Astrocyte of the hippocampus (primary cell): Measurements from ENCODE around the gene THSD4.
"Not testable (repeated sequence)": the region's sequence is repeated elsewhere in the genome, so short reads cannot be mapped to it uniquely, and the experiment has no call there.

Source experiments
- DNase-seq: peaks from one replicate; pipeline ENCODE4 v3.0.0; 2011; ENCODE audit warnings: low read depth, low spot score

Gene THSD4

DNA sequence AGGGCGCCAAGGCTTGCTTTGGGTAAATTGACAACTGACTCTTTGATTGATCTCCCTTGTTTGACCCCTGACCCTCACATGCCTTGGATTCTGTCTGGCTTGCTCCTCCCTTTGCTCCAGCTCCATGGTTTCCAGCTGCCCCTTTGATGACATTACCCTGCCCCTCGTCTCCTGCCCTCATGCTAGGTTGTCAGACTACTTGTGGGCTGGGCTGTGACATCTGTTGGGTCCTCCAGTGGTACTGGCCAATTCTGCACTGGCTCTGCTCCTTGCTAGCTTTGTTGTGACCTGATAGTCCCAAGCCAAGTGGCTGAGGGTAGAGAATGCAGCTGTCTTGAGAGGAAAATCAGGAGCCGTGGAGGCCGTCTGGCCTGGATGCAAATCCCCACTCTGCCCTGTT, 6.2 kb downstream of the THSD4 start:
- no peak for DNase-seq

DNA sequence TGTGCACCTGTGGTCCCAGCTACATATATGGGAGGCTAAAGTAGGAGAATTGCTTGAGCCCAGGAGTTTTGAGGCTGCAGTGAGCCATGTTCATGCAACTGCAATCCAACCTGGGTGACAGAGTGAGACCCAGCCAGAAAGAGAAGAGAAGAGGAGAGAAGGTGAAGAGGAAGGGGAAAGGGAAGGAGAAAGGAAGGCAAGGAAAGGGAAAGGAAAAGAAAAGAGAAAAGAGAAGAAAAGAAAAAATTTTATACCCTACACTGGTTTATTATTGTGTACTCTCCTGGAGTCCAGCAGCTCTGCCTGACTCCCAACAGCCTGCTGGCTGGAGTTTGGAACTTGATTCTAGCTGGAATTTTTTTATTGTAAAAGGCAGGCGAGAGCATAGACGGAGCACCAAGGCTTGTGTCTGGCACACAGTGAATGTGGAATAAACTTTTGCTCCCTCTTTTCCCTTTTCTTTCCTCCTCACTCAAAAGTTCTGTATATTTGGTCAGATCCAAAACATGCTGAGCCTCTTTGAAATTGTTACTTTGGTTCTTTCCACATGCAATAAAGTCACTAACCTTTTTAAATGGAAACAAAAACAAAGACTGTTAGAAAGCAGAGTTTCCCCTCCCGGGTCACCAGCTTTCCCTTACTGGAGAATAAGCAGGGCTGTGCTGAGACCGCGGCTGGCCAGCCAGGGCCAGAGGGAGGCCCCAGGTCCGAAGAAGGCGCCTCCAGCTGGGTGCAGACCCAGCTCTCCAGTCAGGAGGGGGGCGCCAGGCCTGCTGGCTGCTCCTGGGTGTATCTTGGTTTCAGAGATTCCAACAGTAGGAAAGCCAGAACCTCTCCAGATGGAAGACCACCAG, 9.9 kb downstream of the THSD4 start:
- no peak for DNase-seq

DNA sequence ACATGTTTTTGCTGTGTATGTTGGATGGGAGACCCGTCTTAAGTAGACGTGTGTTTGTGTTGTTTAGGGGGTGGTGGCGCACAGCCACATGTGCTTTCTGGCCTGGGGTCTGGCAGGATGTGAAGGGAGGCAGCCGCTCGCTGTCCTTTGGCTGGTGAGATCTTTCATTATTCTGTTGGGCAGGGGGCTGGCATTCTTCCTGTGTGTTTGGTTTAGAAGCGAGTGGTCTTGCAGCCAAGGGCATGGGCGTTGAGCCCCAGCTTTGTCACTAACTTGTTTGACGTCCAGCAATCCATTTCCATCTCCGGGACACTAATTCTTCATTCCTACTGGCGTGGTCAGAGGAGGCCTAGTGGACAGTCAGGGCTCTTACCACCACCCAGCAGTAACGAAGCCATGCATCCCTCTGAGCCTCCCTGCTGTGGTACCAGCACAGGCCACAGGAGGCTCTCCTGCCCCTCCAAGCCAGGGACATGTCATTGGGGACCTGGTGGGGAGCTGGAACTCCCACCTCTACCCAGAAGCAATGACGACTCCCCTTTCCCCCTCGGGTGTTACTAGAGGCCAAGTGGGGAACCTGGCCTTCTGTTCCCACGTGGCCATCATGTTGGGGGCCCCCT, 10.7 kb downstream of the THSD4 start:
- DNase-seq: no peak

DNA sequence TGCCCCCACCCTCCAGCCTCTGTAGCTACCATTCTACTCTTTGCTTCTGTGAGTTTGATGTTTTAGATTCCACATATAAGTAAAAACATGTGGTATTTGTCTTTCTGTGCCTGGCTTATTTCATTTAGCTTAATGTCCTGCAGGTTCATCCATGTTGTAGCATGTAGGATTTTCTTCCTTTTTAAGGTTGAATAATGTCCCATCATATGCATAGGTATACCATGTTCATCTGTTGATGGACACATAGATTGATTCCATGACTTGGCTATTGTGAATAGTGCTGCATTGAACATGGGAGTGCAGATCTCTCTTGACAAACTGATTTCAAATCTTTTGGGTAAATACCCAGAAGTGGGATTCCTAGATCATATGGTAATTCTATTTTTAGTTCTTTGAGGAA, 11.8 kb downstream of the THSD4 start:
- no peak for DNase-seq

DNA sequence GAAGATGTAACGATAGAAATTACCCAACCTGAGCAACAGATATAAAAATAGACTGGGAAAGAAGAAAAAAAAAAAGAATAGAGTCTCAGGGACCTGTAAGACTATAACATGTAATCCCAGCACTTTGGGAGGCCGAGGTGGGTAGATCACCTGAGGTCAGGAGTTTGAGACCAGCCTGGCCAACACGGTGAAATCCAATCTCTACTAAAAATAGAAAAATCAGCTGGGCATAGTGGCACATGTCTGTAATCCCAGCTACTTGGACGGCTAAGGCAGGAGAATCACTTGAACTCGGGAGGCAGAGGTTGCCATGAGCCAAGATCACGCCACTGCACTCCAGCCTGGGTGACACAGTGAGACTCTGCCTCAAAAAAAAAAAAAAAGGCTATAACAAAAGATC, 12.9 kb downstream of the THSD4 start:
- not testable (repeated sequence) for DNase-seq

DNA sequence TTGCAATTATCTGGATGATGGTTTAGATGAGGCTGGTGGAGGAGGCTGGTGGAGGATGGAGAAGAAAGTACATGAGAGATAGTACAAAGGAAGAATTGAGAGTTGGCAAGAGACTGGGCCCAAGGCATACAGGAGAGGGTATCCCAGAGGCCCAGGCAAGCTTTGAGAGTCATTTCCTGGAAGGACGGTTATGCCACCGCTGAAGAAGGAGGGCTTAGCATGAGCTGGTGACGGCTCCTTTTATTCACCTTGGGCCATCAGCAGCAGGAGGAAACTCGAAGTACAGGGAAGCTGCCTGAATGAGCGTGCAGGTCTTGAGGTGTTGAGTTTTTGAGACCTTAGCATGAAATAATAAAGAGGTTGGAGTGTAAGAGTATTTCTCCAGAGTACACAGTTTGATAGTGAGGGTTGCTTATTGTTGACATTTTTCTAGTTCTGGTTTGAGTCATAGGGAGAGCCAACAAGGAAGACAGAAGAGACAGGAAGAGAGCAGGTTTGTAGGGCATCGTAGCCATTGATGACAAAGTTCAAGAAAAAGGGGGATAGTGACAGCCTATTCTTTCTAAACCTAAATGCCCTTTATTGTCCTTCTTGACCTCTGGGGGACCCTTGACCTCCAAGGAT, 13.8 kb downstream of the THSD4 start:
- no peak for DNase-seq

DNA sequence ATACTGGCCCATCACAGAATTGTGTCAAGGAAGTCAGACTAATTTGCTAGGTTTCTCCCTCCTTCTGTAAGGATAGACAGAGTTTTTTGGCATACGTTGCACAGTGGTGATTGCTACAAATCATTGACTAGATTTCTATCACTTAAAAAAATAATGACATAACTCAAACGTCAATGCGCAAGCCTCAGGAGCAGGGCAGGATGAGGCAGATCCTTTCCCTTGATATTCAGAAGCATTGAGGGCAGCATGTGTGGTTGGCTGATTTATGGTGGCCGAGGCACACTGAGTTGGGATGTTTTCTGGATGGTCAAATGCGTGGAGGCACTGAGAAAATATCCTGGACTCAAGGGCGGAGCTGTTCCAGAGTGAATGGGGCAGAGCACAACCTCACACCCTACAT, 14.4 kb downstream of the THSD4 start:
- no peak for DNase-seq

DNA sequence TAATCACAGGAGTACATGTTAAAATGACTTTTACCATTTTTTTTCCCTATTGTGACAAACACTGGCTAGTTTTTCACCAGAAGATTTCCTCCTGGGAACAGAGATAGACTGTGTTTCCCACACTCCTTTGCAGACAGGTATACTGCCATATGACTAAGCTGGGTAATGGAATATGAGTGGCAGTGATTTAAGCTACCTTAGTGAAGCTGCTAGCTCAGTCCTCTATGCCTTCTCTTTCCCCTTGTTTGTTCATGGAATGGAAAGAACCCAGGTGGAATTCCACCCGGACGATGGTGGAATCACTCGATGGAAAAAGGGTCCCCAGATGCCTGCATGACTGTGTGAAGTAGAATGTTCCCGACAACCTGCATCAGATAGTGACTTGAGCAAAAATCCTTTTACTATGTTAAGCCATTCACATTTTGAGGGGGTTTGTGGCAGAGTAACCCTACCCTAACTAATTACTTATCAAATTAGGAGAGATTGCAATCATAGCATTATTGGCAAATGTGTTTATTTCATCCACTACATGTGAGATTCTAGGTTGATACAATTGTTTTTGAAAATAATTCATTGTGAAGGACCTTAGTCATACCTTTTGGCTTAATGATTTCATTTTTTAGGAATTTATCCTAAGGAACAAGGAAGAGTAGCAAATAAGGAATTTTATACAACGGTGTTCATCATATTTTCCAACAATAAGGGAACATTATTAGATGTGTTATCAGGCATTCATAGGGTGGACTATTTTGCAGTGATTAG, 16.5 kb downstream of the THSD4 start:
- no peak for DNase-seq

DNA sequence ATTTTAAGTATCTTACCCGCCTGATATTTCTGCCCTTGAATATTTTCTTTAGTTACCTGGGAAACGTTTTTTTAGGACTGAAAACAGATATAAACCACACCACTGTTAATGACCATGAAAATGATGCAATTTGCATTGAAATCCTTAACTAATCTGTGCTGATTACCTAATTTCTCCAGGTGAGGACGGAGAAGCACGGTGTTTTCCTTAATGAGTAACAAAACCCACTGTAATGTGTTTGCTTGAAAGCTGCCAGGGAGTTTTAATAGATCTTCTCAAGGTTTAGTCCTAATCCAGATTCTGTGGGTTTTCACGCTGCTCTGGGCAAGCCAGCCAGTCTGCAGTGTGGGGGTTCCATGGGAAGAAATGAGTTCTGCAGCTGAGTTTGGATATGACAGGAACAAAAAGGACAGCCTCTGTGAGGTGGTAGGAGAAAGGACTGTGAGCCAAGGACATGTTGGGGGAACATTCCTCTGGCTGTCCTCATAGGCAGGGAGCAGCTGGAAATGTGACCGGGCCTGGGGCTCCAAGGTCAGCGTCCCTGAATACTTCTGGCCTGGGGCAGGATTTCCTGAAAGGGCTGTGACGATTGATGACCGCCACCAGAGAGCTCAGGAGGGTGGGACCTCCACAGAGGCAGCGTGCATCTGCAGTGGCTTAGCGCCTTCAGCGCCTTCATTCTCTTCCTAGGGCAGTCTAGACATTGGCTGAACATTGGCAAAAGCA, 18.6 kb downstream of the THSD4 start:
- no peak for DNase-seq

DNA sequence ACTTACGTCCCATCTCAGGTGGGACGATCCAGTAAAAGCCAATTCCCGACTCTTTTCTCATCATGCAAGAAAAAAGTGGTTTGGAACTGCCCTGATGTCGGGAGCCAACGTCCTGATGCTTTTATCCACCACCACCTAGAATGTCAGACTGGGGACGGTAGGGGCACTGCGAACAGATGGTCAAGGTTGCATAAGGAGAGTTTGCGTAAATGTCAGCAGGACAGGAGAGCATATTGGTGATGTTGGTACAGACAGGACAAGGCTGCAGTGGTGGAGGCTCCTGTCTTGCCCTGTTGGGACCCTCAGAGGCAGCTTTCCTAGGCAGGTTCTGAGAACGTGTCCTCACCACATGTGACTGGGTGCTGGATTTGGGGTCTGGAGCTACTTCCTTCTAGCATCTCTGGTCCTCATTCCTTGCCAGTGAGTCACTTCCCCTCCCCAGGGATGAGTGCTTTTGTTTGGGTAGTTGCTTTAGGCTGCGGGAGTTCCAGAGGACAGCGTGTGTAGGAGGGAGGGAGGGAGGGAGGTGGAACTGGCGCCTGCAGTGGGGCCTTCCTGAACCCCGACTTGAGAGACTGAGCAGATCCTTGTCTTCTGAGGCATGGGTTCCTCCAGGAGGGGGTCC, 21.0 kb downstream of the THSD4 start:
- peak; percentile 81 for DNase-seq

DNA sequence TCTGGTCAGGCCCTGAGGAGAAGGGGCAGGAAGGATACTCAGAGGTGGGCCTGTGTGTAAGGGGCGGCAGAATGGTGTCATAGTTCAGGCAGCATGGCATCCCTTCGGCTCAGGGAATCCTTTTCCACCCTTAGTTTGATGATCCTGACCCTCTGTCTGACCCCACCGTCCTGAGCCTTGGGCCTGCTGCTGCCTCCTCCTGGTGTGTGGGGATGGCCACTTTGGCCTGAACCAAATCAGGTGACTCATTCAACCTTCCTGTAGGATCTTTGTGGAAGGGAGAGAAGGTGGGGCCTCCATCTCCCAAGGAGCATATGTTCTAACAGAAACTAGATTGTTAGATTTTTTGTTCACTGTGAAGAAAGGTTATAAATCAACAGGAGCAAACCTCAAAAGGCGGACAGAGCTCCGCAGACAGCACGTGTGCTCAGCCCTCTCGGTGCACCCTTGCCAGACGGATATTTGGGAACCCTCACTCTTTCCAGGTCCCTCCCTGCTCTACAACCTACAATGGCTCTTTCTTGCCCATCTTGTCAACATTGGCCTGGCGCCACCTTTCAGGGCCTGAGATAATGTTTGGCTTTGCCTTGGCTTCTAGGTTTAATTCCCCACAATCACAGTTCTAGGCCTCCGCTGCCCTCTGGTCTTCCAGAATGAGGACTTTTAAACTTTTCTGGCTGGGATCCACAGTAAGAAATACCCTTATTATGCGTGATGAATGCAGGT, 21.7 kb downstream of the THSD4 start:
- DNase-seq: no peak

DNA sequence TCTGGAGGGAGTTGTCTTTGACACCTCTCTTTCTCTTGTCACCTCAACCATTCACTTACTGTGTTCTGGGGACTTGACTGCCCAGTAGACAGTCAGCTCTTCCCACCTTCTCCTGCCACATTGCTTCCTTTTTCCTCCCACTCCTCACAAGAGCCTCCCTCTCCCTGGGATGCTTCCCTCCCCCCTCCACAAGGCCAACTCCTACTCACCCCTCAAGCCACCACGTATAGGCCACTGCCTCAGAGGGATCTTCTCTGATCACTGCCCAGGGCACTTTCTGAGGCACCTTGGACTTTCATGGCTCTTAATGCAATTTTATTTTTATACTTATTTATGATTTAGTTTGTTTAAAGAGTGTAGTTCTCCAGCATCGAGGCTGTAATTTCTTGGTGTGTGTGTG, 23.2 kb downstream of the THSD4 start:
- no peak for DNase-seq

DNA sequence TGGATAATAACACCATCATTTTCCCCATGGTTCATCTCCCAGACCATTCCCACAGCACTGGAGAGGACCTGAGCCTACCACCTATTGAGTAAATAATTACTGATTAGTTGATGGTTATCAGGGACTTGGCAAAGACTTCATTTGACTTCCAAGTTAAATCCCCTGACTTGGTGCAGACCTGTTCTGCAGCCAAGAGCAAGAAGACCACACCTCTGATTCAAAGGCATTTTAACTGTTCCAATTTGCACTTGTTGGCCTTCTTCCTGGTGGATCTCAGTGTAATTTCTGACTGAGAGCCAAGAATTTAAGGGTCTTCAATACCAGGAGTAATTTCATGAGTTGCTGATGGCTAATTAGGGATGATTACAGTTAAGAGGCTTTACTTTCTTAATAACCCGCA, 24.0 kb downstream of the THSD4 start:
- DNase-seq: no peak

DNA sequence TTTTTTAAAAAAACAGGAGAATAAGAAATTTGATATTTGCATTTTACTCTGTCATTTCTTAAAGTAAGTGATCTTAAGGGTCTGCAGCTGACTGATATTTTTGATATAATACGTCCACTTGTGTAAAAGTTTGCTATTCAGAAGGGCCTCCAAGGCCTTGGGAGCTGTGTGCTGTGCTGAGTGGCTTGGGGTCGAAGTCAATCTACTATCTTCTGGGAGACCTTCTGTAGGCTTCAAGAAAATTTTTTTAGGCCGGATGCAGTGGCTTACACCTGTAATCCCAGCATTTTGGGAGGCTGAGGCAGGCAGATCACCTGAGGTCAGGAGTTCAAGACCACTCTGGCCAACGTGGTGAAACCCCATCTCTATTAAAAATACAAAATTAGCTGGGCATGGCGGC, 26.3 kb downstream of the THSD4 start:
- no peak for DNase-seq

DNA sequence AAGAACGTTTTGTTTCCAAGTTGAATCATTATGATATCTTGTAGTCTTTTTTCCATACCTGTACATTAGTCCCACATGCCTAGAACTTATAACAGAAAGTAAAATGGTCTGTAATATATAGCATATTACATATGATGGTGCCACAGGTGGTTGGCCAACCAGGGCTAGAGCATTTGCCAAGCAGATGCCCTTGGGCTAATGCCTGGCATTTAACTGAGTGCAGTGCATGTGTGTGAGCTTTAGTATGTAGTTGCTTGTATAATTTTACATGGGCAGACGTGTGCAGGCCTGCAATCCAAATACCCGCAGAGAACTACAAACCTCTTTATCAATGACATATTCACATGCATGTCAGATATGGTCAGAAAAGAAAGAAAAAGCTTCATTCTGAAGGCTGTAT, 27.5 kb downstream of the THSD4 start:
- DNase-seq: no peak

DNA sequence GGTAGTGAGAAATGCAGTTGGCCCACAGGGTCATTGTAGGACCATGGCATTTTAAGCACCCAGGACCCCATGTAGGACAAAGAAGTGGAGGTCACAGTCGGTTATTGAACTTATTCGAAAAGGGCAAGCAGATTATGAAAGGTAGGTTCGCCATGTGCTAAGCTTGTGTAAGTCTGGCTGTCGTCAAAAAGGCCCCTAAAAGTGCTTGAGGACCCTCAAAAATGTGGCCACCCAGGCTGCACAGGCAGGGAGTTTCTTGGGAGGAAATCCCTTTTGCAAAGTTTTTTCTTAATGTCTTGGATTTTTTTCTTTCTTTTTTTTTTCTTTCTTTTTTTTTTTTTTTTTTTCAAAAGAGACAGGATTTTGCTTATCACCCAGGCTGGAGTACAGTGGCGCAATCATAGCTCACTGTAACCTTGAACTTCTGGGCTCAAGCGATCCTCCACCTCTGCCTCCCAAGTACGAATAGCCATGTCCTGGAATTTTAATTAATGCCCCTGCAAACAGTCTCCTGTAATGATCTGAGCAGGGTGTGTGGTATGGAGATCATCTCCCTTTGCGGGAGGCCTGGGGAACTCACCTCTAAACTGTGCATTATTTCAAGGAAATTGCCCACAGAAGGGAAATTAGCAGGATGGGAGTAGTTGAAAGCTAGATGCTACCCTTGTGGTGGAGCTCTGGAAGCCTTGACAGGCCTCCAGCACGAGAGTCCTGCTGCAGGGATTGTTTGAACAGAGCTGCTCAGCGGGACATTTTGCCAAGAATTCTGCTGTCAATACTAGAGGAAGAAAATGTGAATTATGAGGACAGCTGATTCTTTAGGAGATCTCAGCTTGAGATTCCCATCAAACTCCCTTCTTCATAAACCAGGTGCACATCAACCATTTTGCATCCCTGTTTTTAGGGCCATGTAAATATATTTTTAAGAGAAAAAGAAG, 28.4 kb downstream of the THSD4 start:
- no peak for DNase-seq

DNA sequence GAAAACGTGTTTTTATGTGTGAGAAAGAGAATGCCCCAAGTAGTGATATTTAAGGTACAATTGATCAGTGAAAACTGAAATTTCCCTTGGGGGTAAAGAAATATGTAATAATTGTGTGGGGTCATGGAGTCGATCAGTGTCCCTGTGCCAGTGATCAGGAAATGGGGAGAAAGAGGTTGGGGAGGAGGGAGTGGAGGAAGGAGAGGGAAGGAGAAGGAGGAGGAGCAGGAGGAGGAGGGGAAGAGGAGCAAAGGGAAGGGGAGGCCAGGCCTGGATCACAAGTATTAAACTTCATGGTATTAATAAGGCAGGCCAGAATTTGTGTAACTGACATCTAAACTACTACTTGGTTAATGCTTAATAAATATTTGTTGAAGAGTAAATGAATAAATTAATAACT, 30.4 kb downstream of the THSD4 start:
- DNase-seq: no peak

DNA sequence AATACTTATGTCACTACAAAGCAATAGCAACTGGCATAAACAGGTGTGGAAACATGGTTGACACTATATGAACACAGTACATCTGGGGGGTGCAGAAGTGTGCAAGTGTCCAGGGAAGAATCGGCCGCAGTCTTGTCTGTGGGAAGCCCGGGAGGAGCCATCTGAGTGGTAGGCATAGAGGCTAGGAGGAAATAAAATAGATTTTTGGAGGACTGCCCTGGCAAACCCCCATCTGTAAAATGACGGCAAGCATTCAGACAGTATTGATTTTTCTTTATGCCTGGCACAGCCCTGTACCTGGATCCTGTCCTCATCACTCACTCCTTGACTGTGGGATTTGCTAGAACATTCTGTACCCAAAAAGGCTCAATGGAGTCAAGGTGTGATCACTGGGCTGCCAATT, 31.3 kb downstream of the THSD4 start:
- DNase-seq: no peak

DNA sequence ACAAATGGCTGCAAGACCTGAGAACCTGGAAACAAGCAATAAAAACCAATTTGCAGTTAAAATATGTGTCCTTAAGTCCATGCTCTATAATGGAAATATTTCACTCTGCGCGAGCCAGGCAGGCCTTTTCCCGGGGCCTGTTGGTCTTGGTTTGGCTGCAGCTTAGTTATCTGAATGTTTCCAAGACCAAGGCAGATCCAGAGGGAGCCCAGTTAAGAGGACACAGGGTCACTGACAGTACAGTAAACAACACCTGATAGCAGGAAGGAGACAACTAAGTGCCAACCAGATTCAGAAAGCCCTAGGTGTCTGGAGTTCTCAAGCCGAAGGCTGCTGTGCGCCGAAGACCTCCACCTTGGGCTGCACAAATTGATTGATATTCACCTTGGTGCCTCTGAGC, 32.8 kb downstream of the THSD4 start:
- no peak for DNase-seq
